Measurements from ENCODE around the gene ARHGEF6.

ARHGEF6 gene

GRCh38 chrX:136647677-136648360 is 132.9 kb downstream of the ARHGEF6 start, which contains the start of gene CD40LG:
Gene CD40LG, plus strand, starts transcription at chrX:136648158. Its CDS starts 91 bp downstream, at chrX:136648249.
- Mint-ChIP-seq H3K36me3 (ENCODE audit: low read depth) (peaks cover 34% of the 10 kb centered on the region), H3K27ac (peak within 1 kb of the TSS; percentile 83), H3K9me3 (no peaks in the 10 kb centered on the region), H3K27me3 (no peaks in the 10 kb centered on the region), H3K4me3 (peak within 1 kb of the TSS; percentile 83), H3K4me1 (peaks cover 66% of the 10 kb centered on the region)
- no peak for DNase-seq
- ATAC-seq: peak; percentile 38

- Mint-ChIP-seq H3K36me3 (ENCODE audit: low read depth) (peaks cover 24% of the 10 kb centered on the region), H3K9me3 (no peaks in the 10 kb centered on the region), H3K4me1 (peaks cover 69% of the 10 kb centered on the region), H3K27ac (peak overlapping the region; percentile 83), H3K27me3 (no peaks in the 10 kb centered on the region), H3K4me3 (peak overlapping the region; percentile 8)
- DNase-seq: peak; percentile 30
- peak; percentile 65 for ATAC-seq
Measured at GRCh38 chrX:136646602-136647239, 134.0 kb downstream of the ARHGEF6 start.

- Mint-ChIP-seq H3K4me1 (peaks cover 91% of the 10 kb centered on the region), H3K9me3 (no peaks in the 10 kb centered on the region), H3K27me3 (no peaks in the 10 kb centered on the region), H3K4me3 (peak overlapping the region; percentile 53), H3K27ac (peak overlapping the region; percentile 49), H3K36me3 (ENCODE audit: low read depth) (peaks cover 4% of the 10 kb centered on the region)
- DNase-seq (no peak), ATAC-seq (peak; percentile 64)
Measured at GRCh38 chrX:136643243-136643642, 137.5 kb downstream of the ARHGEF6 start.

- H3K4me3 Mint-ChIP-seq: peak overlapping the region; percentile 79
- H3K27me3 Mint-ChIP-seq: no peaks in the 10 kb centered on the region
- H3K9me3 Mint-ChIP-seq: no peaks in the 10 kb centered on the region
- DNase-seq (no peak), ATAC-seq (no peak)
- peak overlapping the region; percentile 89 for H3K27ac Mint-ChIP-seq
- peaks cover 83% of the 10 kb centered on the region for H3K4me1 Mint-ChIP-seq
- peaks cover 4% of the 10 kb centered on the region for H3K36me3 Mint-ChIP-seq (ENCODE audit: low read depth)
Measured at GRCh38 chrX:136639506-136640176, 141.1 kb downstream of the ARHGEF6 start.

- Mint-ChIP-seq H3K27ac (peak overlapping the region; percentile 85), H3K4me1 (peaks cover 81% of the 10 kb centered on the region), H3K36me3 (ENCODE audit: low read depth) (peaks cover 4% of the 10 kb centered on the region), H3K4me3 (no peak overlapping the region), H3K27me3 (no peaks in the 10 kb centered on the region), H3K9me3 (no peaks in the 10 kb centered on the region)
- ATAC-seq (no peak), DNase-seq (no peak)
Measured at GRCh38 chrX:136636121-136636520, 144.6 kb downstream of the ARHGEF6 start.

GRCh38 chrX:136635235-136635634 is 145.5 kb downstream of the ARHGEF6 start:
- Mint-ChIP-seq H3K27me3 (no peaks in the 10 kb centered on the region), H3K4me3 (peak overlapping the region; percentile 54), H3K27ac (peak overlapping the region; percentile 85), H3K9me3 (no peaks in the 10 kb centered on the region), H3K36me3 (ENCODE audit: low read depth) (peaks cover 4% of the 10 kb centered on the region), H3K4me1 (peaks cover 81% of the 10 kb centered on the region)
- ATAC-seq (peak; percentile 88), DNase-seq (no peak)

GRCh38 chrX:136630881-136631280 is 149.9 kb downstream of the ARHGEF6 start:
- ATAC-seq (no peak), DNase-seq (no peak)
- H3K4me1 Mint-ChIP-seq: peaks cover 88% of the 10 kb centered on the region
- H3K9me3 Mint-ChIP-seq: no peaks in the 10 kb centered on the region
- H3K27me3 Mint-ChIP-seq: no peaks in the 10 kb centered on the region
- no peak overlapping the region for H3K4me3 Mint-ChIP-seq
- peaks cover 1% of the 10 kb centered on the region for H3K36me3 Mint-ChIP-seq (ENCODE audit: low read depth)
- H3K27ac Mint-ChIP-seq: no peak overlapping the region

GRCh38 chrX:136629084-136629750 is 151.5 kb downstream of the ARHGEF6 start:
- H3K4me3 Mint-ChIP-seq: no peak overlapping the region
- no peaks in the 10 kb centered on the region for H3K9me3 Mint-ChIP-seq
- DNase-seq (no peak), ATAC-seq (no peak)
- peaks cover 1% of the 10 kb centered on the region for H3K36me3 Mint-ChIP-seq (ENCODE audit: low read depth)
- peak overlapping the region; percentile 88 for H3K27ac Mint-ChIP-seq
- H3K4me1 Mint-ChIP-seq: peaks cover 90% of the 10 kb centered on the region
- H3K27me3 Mint-ChIP-seq: no peaks in the 10 kb centered on the region

GRCh38 chrX:136627409-136627808 is 153.3 kb downstream of the ARHGEF6 start:
- Mint-ChIP-seq H3K27ac (peak overlapping the region; percentile 95), H3K4me3 (peak overlapping the region; percentile 29), H3K9me3 (no peaks in the 10 kb centered on the region), H3K4me1 (peaks cover 92% of the 10 kb centered on the region), H3K36me3 (ENCODE audit: low read depth) (peaks cover 1% of the 10 kb centered on the region), H3K27me3 (peaks cover 2% of the 10 kb centered on the region)
- ATAC-seq (peak; percentile 81), DNase-seq (peak; percentile 27)

- DNase-seq: no peak
- no peaks in the 10 kb centered on the region for H3K9me3 Mint-ChIP-seq
- no peak for ATAC-seq
- H3K36me3 Mint-ChIP-seq (ENCODE audit: low read depth): peaks cover 1% of the 10 kb centered on the region
- peak overlapping the region; percentile 95 for H3K27ac Mint-ChIP-seq
- peaks cover 93% of the 10 kb centered on the region for H3K4me1 Mint-ChIP-seq
- H3K4me3 Mint-ChIP-seq: peak overlapping the region; percentile 42
- peaks cover 2% of the 10 kb centered on the region for H3K27me3 Mint-ChIP-seq
Measured at GRCh38 chrX:136626891-136627290, 153.8 kb downstream of the ARHGEF6 start.

GRCh38 chrX:136626237-136626636 is 154.5 kb downstream of the ARHGEF6 start:
- DNase-seq (no peak), ATAC-seq (peak; percentile 38)
- Mint-ChIP-seq H3K27ac (peak overlapping the region; percentile 95), H3K27me3 (peaks cover 2% of the 10 kb centered on the region), H3K4me1 (peaks cover 96% of the 10 kb centered on the region), H3K36me3 (ENCODE audit: low read depth) (peaks cover 1% of the 10 kb centered on the region), H3K9me3 (no peaks in the 10 kb centered on the region), H3K4me3 (peak overlapping the region; percentile 42)

- Mint-ChIP-seq H3K4me3 (no peak overlapping the region), H3K9me3 (no peaks in the 10 kb centered on the region), H3K4me1 (peaks cover 95% of the 10 kb centered on the region), H3K36me3 (ENCODE audit: low read depth) (peaks cover 1% of the 10 kb centered on the region), H3K27ac (peak overlapping the region; percentile 95), H3K27me3 (peaks cover 2% of the 10 kb centered on the region)
- DNase-seq (no peak), ATAC-seq (no peak)
Measured at GRCh38 chrX:136625246-136625645, 155.5 kb downstream of the ARHGEF6 start.

GRCh38 chrX:136623396-136623795 is 157.3 kb downstream of the ARHGEF6 start:
- Mint-ChIP-seq H3K27ac (peak overlapping the region; percentile 89), H3K36me3 (ENCODE audit: low read depth) (no peaks in the 10 kb centered on the region), H3K4me3 (peak overlapping the region; percentile 57), H3K27me3 (peaks cover 2% of the 10 kb centered on the region), H3K4me1 (peaks cover 96% of the 10 kb centered on the region), H3K9me3 (no peaks in the 10 kb centered on the region)
- peak; percentile 44 for DNase-seq
- peak; percentile 44 for ATAC-seq

GRCh38 chrX:136622568-136622967 is 158.2 kb downstream of the ARHGEF6 start:
- ATAC-seq: no peak
- Mint-ChIP-seq H3K4me3 (no peak overlapping the region), H3K4me1 (peaks cover 96% of the 10 kb centered on the region), H3K9me3 (no peaks in the 10 kb centered on the region), H3K27ac (no peak overlapping the region), H3K36me3 (ENCODE audit: low read depth) (no peaks in the 10 kb centered on the region), H3K27me3 (peaks cover 2% of the 10 kb centered on the region)
- DNase-seq: no peak

All from activated naive CD8-positive, alpha-beta T cell treated with anti-CD3 and anti-CD28 coated beads, Interleukin-2, amount 50 U/mL, for 24 hours (primary cell).